Astrocyte (in vitro differentiated cells and primary cell): Measurements from ENCODE around the gene CDKN2AIP. TPM values are rescaled to one million over a fixed set of nuclear protein-coding genes. Genes with fewer than 3 reads are reported as not detected.

Experiments
- DNase-seq: peaks from one replicate; pipeline ENCODE4 v3.0.0-alpha.2; 2010; ENCODE audit warnings: low read depth
- FAIRE-seq: peaks from 2 replicates; lab custom pipeline; 2011; peaks lifted over from hg19 to GRCh38; lab: Jason Lieb, UNC
- H2AFZ ChIP-seq: 2 replicates; pipeline ENCODE4 v1.6.0; 2012; ENCODE audit warnings: low read depth, low read length, inconsistent platforms
- H3K27ac ChIP-seq: 2 replicates; pipeline ENCODE4 v1.5.1; 2011; ENCODE audit warnings: low read depth, low read length, inconsistent platforms
- H3K27me3 ChIP-seq: 2 replicates; pipeline ENCODE4 v1.6.0; 2011; ENCODE audit warnings: low read length, inconsistent platforms; ENCODE audit not compliant: insufficient read depth
- H3K36me3 ChIP-seq: 2 replicates; pipeline ENCODE4 v1.5.1; 2011; ENCODE audit warnings: low read length, inconsistent platforms; ENCODE audit not compliant: insufficient read depth
- H3K4me1 ChIP-seq: 2 replicates; pipeline ENCODE4 v1.5.1; 2011; ENCODE audit warnings: low read length, inconsistent platforms; ENCODE audit not compliant: insufficient read depth
- H3K4me2 ChIP-seq: 2 replicates; pipeline ENCODE4 v1.6.0; 2012; ENCODE audit warnings: low read length, inconsistent platforms
- H3K4me3 ChIP-seq: 2 replicates; pipeline ENCODE4 v1.5.1; 2011; ENCODE audit warnings: low read depth, mild to moderate bottlenecking, low read length, inconsistent platforms; ENCODE audit not compliant: insufficient read depth
- H3K79me2 ChIP-seq: 2 replicates; pipeline ENCODE4 v1.6.0; 2012; ENCODE audit warnings: mild to moderate bottlenecking, low read length, inconsistent platforms; ENCODE audit not compliant: insufficient read depth
- H3K9ac ChIP-seq: 2 replicates; pipeline ENCODE4 v1.6.0; 2012; ENCODE audit warnings: mild to moderate bottlenecking, low read length, inconsistent platforms
- H3K9me3 ChIP-seq: 2 replicates; pipeline ENCODE4 v1.5.1; 2012; ENCODE audit warnings: low read depth, mild to moderate bottlenecking, low read length, inconsistent platforms; ENCODE audit not compliant: insufficient read depth
- H4K20me1 ChIP-seq: 2 replicates; pipeline ENCODE4 v1.6.0; 2012; ENCODE audit warnings: low read length, inconsistent platforms; ENCODE audit not compliant: insufficient read depth
- H3K27ac Mint-ChIP-seq: one replicate; pipeline ENCODE4 v1.8.0; 2021; ENCODE audit warnings: mild to moderate bottlenecking, mixed read lengths; ENCODE audit not compliant: unreplicated experiment
- H3K27me3 Mint-ChIP-seq: one replicate; pipeline ENCODE4 v1.8.0; 2021; ENCODE audit warnings: low read depth, mixed read lengths; ENCODE audit not compliant: unreplicated experiment
- H3K36me3 Mint-ChIP-seq: one replicate; pipeline ENCODE4 v1.8.0; 2021; ENCODE audit warnings: low read depth, mixed read lengths; ENCODE audit not compliant: unreplicated experiment
- H3K4me1 Mint-ChIP-seq: one replicate; pipeline ENCODE4 v1.8.0; 2021; ENCODE audit warnings: low read depth, mixed read lengths; ENCODE audit not compliant: unreplicated experiment
- H3K4me3 Mint-ChIP-seq: one replicate; pipeline ENCODE4 v1.8.0; 2021; ENCODE audit warnings: mild to moderate bottlenecking, moderate library complexity, mixed read lengths; ENCODE audit not compliant: unreplicated experiment
- H3K9me3 Mint-ChIP-seq: one replicate; pipeline ENCODE4 v1.8.0; 2021; ENCODE audit warnings: mild to moderate bottlenecking, mixed read lengths; ENCODE audit not compliant: unreplicated experiment
- EZH2 ChIP-seq: IDR thresholded peaks from 2 replicates; pipeline ENCODE4 v1.6.1; 2012; ENCODE audit warnings: mild to moderate bottlenecking, low read length, inconsistent platforms; ENCODE audit not compliant: insufficient read depth
- total RNA-seq: library from RNA; stranded (reverse); gene quantifications from 2 replicates; pipeline ENCODE4 v1.2.1, GENCODE V29; 2021
- TF ChIP-seq, protein P1 (sequence below): IDR thresholded peaks from 2 replicates; pipeline ENCODE4 v1.5.1; 2011; ENCODE audit warnings: low read depth, mild to moderate bottlenecking, inconsistent platforms, low read length, moderate library complexity; ENCODE audit not compliant: insufficient read depth

The CDKN2AIP gene
- total RNA-seq, 1 donor from 2014 or later: 11.6 TPM

DNA sequence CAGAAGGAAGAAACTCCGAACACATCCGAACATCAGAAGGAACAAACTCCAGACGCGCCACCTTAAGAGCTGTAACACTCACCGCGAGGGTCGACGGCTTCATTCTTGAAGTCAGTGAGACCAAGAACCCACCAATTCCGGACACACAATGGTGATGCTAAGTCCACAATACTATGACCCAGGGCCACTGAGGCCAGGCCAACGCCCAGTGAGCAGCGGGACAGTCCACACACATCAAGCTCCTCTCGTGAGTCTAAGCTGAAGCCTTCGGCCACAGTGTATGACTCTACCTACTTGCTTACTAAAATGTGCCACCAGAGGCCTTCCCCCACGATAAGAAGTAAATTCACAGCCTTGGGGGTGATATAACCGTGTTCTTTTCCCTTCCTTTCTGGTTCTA is 10.2 kb upstream of the CDKN2AIP start:
- Histone ChIP-seq H3K4me2 (no peak overlapping the region), H3K9ac (no peak overlapping the region), H2AFZ (no peak overlapping the region), H3K79me2 (no peaks in the 10 kb centered on the region), H3K4me3 (no peak overlapping the region), H3K4me1 (no peaks in the 10 kb centered on the region), H3K27me3 (no peaks in the 10 kb centered on the region), H3K27ac (no peak overlapping the region), H3K36me3 (no peaks in the 10 kb centered on the region), H4K20me1 (no peaks in the 10 kb centered on the region), H3K9me3 (peaks cover 5% of the 10 kb centered on the region)
- H3K9me3 Mint-ChIP-seq: no peaks in the 10 kb centered on the region
- no peak overlapping the region for H3K4me3 Mint-ChIP-seq
- no peaks in the 10 kb centered on the region for H3K36me3 Mint-ChIP-seq
- TF ChIP-seq EZH2: no peak
- TF ChIP-seq, protein P1, sequence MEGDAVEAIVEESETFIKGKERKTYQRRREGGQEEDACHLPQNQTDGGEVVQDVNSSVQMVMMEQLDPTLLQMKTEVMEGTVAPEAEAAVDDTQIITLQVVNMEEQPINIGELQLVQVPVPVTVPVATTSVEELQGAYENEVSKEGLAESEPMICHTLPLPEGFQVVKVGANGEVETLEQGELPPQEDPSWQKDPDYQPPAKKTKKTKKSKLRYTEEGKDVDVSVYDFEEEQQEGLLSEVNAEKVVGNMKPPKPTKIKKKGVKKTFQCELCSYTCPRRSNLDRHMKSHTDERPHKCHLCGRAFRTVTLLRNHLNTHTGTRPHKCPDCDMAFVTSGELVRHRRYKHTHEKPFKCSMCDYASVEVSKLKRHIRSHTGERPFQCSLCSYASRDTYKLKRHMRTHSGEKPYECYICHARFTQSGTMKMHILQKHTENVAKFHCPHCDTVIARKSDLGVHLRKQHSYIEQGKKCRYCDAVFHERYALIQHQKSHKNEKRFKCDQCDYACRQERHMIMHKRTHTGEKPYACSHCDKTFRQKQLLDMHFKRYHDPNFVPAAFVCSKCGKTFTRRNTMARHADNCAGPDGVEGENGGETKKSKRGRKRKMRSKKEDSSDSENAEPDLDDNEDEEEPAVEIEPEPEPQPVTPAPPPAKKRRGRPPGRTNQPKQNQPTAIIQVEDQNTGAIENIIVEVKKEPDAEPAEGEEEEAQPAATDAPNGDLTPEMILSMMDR: no peak
- no peak overlapping the region for H3K27ac Mint-ChIP-seq
- H3K27me3 Mint-ChIP-seq: peaks cover 5% of the 10 kb centered on the region
- peaks cover 8% of the 10 kb centered on the region for H3K4me1 Mint-ChIP-seq
- no peak for DNase-seq
- FAIRE-seq: no peak

DNA sequence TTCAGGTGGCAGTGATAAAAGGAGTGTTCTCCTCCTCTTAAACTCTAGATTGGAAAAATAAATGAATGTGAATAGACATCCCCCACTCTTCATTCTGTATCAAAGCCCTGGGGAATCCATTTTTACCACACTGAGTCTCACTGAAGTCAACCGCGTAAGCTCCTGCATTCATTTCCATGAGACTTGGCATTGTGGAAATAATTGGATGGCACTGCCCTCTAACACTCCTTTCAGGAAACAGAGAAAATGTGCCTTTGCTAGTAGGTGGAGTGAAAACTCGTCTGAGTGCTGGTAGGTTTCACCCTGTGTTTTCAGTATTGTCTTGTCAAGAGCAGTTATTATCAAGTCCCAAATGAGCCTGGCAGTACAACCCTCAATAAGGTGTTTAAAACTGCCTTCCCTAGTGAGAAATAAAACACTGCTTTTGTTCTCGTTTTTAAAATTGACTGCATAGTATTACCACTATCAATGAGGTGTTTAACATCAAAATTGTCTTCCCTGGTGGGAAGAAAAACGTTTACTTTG is 9.7 kb upstream of the CDKN2AIP start:
- no peaks in the 10 kb centered on the region for H3K79me2 ChIP-seq
- Mint-ChIP-seq H3K36me3 (no peaks in the 10 kb centered on the region), H3K27me3 (peaks cover under 1% of the 10 kb centered on the region), H3K4me3 (no peak overlapping the region), H3K27ac (no peak overlapping the region), H3K4me1 (peaks cover 8% of the 10 kb centered on the region), H3K9me3 (no peaks in the 10 kb centered on the region)
- TF ChIP-seq, protein P1: no peak
- TF ChIP-seq EZH2: no peak
- H3K4me1 ChIP-seq: no peaks in the 10 kb centered on the region
- H3K27me3 ChIP-seq: no peaks in the 10 kb centered on the region
- H3K4me3 ChIP-seq: no peak overlapping the region
- FAIRE-seq (no peak), DNase-seq (no peak)
- H3K9ac ChIP-seq: no peak overlapping the region
- no peak overlapping the region for H3K4me2 ChIP-seq
- no peaks in the 10 kb centered on the region for H3K36me3 ChIP-seq
- no peak overlapping the region for H3K27ac ChIP-seq
- no peaks in the 10 kb centered on the region for H4K20me1 ChIP-seq
- peak overlapping the region; percentile 7 for H2AFZ ChIP-seq
- peaks cover 5% of the 10 kb centered on the region for H3K9me3 ChIP-seq

DNA sequence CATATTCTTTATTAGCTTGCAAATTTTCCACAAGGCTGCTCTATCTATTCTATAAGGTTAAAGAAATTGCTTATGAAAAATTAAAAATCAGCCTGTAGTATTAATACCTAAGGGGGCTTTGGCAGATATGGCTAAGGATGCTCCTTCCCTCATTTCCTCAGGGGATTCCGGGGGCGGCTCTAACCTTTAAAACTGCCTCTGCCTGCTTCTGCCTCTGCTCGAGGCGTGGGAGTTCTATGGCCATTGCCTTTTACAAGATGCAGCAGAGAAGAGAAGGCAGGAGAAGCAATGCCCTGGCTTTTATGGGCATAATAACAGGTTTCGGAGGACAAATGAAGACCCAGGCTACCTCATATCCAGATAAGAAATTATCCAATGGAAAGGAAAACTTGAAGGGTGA is 8.6 kb upstream of the CDKN2AIP start:
- DNase-seq (no peak), FAIRE-seq (no peak)
- no peaks in the 10 kb centered on the region for H3K4me1 ChIP-seq
- Mint-ChIP-seq H3K4me1 (peaks cover 6% of the 10 kb centered on the region), H3K27ac (no peak overlapping the region), H3K36me3 (no peaks in the 10 kb centered on the region), H3K9me3 (no peaks in the 10 kb centered on the region), H3K4me3 (no peak overlapping the region), H3K27me3 (no peaks in the 10 kb centered on the region)
- H3K9ac ChIP-seq: no peak overlapping the region
- H4K20me1 ChIP-seq: no peaks in the 10 kb centered on the region
- H3K36me3 ChIP-seq: no peaks in the 10 kb centered on the region
- no peak overlapping the region for H3K4me2 ChIP-seq
- peaks cover 5% of the 10 kb centered on the region for H3K9me3 ChIP-seq
- TF ChIP-seq EZH2: no peak
- TF ChIP-seq, protein P1: no peak
- no peak overlapping the region for H2AFZ ChIP-seq
- H3K4me3 ChIP-seq: no peak overlapping the region
- H3K27ac ChIP-seq: no peak overlapping the region
- H3K79me2 ChIP-seq: no peaks in the 10 kb centered on the region
- no peaks in the 10 kb centered on the region for H3K27me3 ChIP-seq
